K562 (cell line): ENCODE results near the gene GPR55. TPM values are rescaled to one million over a fixed set of nuclear protein-coding genes. Genes with fewer than 3 reads are reported as not detected.

Source experiments
- ARID2 ChIP-seq: fragments of 450-650 bp; IDR thresholded peaks from 2 replicates; pipeline ENCODE4 v1.6.1; 2017; ENCODE audit warnings: antibody characterized with exemption, mild to moderate bottlenecking
- CTCF ChIP-seq, 3 experiments: IDR thresholded peaks in 2 of 3; conservative IDR thresholded peaks in 1 of 3; 2 replicates each; pipeline ENCODE4 v1.5.1; 2011 to 2012; ENCODE audit warnings: low read length in 3 of 3, mild to moderate bottlenecking in 3 of 3, control low read depth in 2 of 3, improper control_type of control experiment in 1 of 3, inconsistent platforms in 1 of 3, low read depth in 1 of 3, mixed read lengths in 1 of 3, moderate library complexity in 1 of 3; ENCODE audit not compliant: insufficient read depth in 2 of 3
- JUND ChIP-seq, 2 experiments: IDR thresholded peaks; 2 replicates in 1 of 2; 3 replicates in 1 of 2; pipeline ENCODE4 v1.6.1; 2011; ENCODE audit warnings: borderline replicate concordance in 2 of 2, low read depth in 2 of 2, low read length in 2 of 2, improper control_type of control experiment in 1 of 2, missing biosample characterization in 1 of 2, missing genetic modification characterization in 1 of 2, missing genetic modification reagents in 1 of 2
- RAD21 ChIP-seq, 2 experiments: fragments of 250-450 bp in 1 of 2; fragments of 450-650 bp in 1 of 2; sonication (Bioruptor Pico) in 1 of 2; formaldehyde crosslinking in 1 of 2; IDR thresholded peaks in 1 of 2; conservative IDR thresholded peaks in 1 of 2; 2 replicates each; pipeline versions ENCODE4 v1.4.0 to v1.8.0; 2020 to 2022; ENCODE audit warnings: mild to moderate bottlenecking in 2 of 2, moderate library complexity in 1 of 2
- SMC3 ChIP-seq: conservative IDR thresholded peaks from 2 replicates; pipeline ENCODE4 v1.6.1; 2011; ENCODE audit warnings: low read depth, low read length, improper control_type of control experiment; ENCODE audit not compliant: insufficient read depth
- TSHZ1 ChIP-seq: fragments of 250-450 bp; sonication (Bioruptor Pico); IDR thresholded peaks from 2 replicates; pipeline ENCODE4 v1.4.0; 2020; ENCODE audit warnings: mild to moderate bottlenecking, moderate library complexity
- polyA plus RNA-seq, 8 experiments: library from polyadenylated mRNA; depleted of rRNA in 4 of 8; stranded (reverse) in 5 of 8; unstranded in 3 of 8; fragments of >200 nt; fragmentation: Nextera tagmentation in 2 of 8; fragmentation: Illumina TruSeq in 1 of 8; extraction: Ambion mirVana in 2 of 8; extraction: Trizol in 1 of 8; gene quantifications; 2 replicates each; pipeline versions ENCODE4 v1.2.1 to v1.2.3, GENCODE V29; 2011 to 2014; ENCODE audit warnings: inconsistent platforms in 1 of 8, missing spikeins in 1 of 8
- total RNA-seq, 7 experiments: library from RNA; depleted of rRNA in 6 of 7; stranded (reverse); fragments of >200 nt in 6 of 7; fragmentation: Illumina TruSeq in 2 of 7; extraction: Trizol in 2 of 7; gene quantifications; 2 replicates each; pipeline versions ENCODE4 v1.2.1 to v1.2.3, GENCODE V29; 2011 to 2021; ENCODE audit warnings: low replicate concordance in 1 of 7
- TF ChIP-seq, protein P1 (sequence below): sonication (generic); formaldehyde crosslinking; IDR thresholded peaks from 2 replicates; pipeline ENCODE4 v1.8.0; 2022; ENCODE audit warnings: missing genetic modification reagents, mild to moderate bottlenecking, moderate library complexity, borderline replicate concordance

GPR55 gene
- total and polyA plus RNA-seq, 9 of the 15 experiments (the other 6 are each of a cell fraction or from before 2014, with no cell fraction given): 0.11 to 0.49 (median 0.27) TPM

DNA sequence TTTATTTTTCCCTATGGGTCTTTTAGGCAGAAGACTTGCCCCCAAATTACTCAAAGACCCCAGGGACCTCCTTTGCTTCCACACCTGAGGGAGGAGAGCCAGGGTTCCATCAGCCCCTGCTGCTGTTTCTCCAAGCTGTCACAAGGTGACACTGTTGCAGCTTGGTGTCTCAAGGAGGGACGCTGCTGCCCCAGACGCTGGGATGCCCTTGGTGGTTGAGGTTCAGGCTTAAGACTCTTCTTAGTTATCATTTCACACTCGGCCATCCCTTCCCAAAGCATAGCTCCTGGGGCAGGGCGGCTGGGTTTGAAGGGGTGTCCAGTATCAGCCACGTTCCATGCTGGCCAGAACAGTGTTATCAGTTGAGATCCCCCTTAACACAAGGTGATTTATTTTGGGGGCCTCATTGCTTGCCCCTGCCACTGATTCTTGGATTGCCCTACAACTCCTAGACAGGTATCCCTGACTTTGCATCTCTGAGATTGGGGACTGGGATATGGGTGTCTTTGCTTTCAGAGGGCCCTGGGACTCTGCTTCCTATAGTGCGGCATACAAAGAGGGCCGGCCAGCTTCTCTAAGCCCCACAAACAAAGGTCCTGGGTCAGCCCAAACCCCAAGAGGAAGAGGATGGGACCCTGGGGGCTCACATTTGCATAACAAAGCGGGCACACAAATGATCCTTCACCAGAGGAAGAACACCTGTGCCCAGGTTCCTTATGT lies 22.7 kb downstream of the GPR55 start (continued):
- TF ChIP-seq TSHZ1 (CRISPR knock-in tag): no peak
- peak; percentile 81 to 91 (median 85) for TF ChIP-seq CTCF (IDR thresholded peaks at IDR 0.05 in 2 of 3, conservative IDR thresholded peaks at IDR 0.05 in 1 of 3; ENCODE audit: insufficient read depth in 2 of 3, low read depth in 1 of 3, low read length in 3 of 3)
- peak; percentile 79 for TF ChIP-seq SMC3
- TF ChIP-seq, protein P1, sequence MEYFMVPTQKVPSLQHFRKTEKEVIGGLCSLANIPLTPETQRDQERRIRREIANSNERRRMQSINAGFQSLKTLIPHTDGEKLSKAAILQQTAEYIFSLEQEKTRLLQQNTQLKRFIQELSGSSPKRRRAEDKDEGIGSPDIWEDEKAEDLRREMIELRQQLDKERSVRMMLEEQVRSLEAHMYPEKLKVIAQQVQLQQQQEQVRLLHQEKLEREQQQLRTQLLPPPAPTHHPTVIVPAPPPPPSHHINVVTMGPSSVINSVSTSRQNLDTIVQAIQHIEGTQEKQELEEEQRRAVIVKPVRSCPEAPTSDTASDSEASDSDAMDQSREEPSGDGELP (CRISPR knock-in tag): 0 out of 2 replicates have a peak, but pooled peaks have one; percentile 23
- TF ChIP-seq JUND (IDR thresholded peaks at IDR 0.05; ENCODE audit: borderline replicate concordance, low read depth, low read length): peak; percentile 16; the same call in 1 of the 2 replicates
- TF ChIP-seq JUND (tag; IDR thresholded peaks at IDR 0.05; ENCODE audit: borderline replicate concordance, low read depth, low read length): no peak
- peak; percentile 73; the same call in 1 of the 2 replicates for TF ChIP-seq ARID2
- peak; percentile 81 to 88 for TF ChIP-seq RAD21 (CRISPR knock-in tag; conservative IDR thresholded peaks at IDR 0.05 in 1 of 2, IDR thresholded peaks at IDR 0.05 in 1 of 2)
